ENCODE measurements around the gene PPIG. TPM values are rescaled to one million over a fixed set of nuclear protein-coding genes. Genes with fewer than 3 reads are reported as not detected.
"Not testable (repeated sequence)": the region's sequence is repeated elsewhere in the genome, so short reads cannot be mapped to it uniquely, and the experiment has no call there.

The PPIG gene
- total and polyA plus RNA-seq, 5 donors from 2014 or later: 50.6 to 81.6 (median 53.0) TPM

GRCh38 chr2:169598982-169599381 is 14.8 kb downstream of the PPIG start:
- no peaks in the 10 kb centered on the region for H3K27me3 Mint-ChIP-seq
- Histone ChIP-seq H3K4me3 (ENCODE audit: low read depth, low read length) (no peak overlapping the region), H3K27me3 (ENCODE audit: control insufficient read depth, insufficient read depth, low read length) (no peaks in the 10 kb centered on the region), H3K9me3 (ENCODE audit: control insufficient read depth in 2 of 2, low read length in 2 of 2) (no peaks in the 10 kb centered on the region), H3K27ac (ENCODE audit: insufficient read depth, low read length, poor library complexity, severe bottlenecking) (no peak overlapping the region), H3K4me1 (ENCODE audit: control insufficient read depth, insufficient read depth, low read length, poor library complexity, severe bottlenecking) (peaks cover 9% of the 10 kb centered on the region), H3K36me3 (ENCODE audit: control insufficient read depth, insufficient read depth, low read length) (peaks cover 4% of the 10 kb centered on the region)
- H3K4me1 Mint-ChIP-seq: peaks cover 21 to 55% (median 30%) of the 10 kb centered on the region in 4 donors
- no peak overlapping the region for H3K27ac Mint-ChIP-seq
- ATAC-seq (ENCODE audit: low read depth in 2 of 2): no peak
- no peak for DNase-seq
- no peak overlapping the region for H3K4me3 Mint-ChIP-seq
- H3K36me3 Mint-ChIP-seq: peaks cover 3% of the 10 kb centered on the region
- no peaks in the 10 kb centered on the region for H3K9me3 Mint-ChIP-seq

- DNase-seq: no peak
- Mint-ChIP-seq H3K36me3 (peaks cover 7% of the 10 kb centered on the region), H3K4me1 (peaks cover 21 to 54% (median 30%) of the 10 kb centered on the region in 4 donors), H3K4me3 (no peak overlapping the region), H3K27me3 (no peaks in the 10 kb centered on the region), H3K27ac (peak overlapping the region in 1 of 3 donors; percentile 8), H3K9me3 (no peaks in the 10 kb centered on the region)
- H3K27me3 ChIP-seq (ENCODE audit: control insufficient read depth, insufficient read depth, low read length): no peaks in the 10 kb centered on the region
- H3K4me3 ChIP-seq (ENCODE audit: low read depth, low read length): peak overlapping the region; percentile 42
- no peak overlapping the region for H3K27ac ChIP-seq (ENCODE audit: insufficient read depth, low read length, poor library complexity, severe bottlenecking)
- ATAC-seq (ENCODE audit: low read depth in 2 of 2): no peak
- H3K36me3 ChIP-seq (ENCODE audit: control insufficient read depth, insufficient read depth, low read length): peaks cover 8% of the 10 kb centered on the region
- no peaks in the 10 kb centered on the region for H3K9me3 ChIP-seq (ENCODE audit: control insufficient read depth in 2 of 2, low read length in 2 of 2)
- peaks cover 8% of the 10 kb centered on the region for H3K4me1 ChIP-seq (ENCODE audit: control insufficient read depth, insufficient read depth, low read length, poor library complexity, severe bottlenecking)
Observed at GRCh38 chr2:169599568-169599967, 15.4 kb downstream of the PPIG start.

GRCh38 chr2:169609264-169609663 is 25.1 kb downstream of the PPIG start:
- Histone ChIP-seq H3K36me3 (ENCODE audit: control insufficient read depth, insufficient read depth, low read length) (peaks cover 87% of the 10 kb centered on the region), H3K27ac (ENCODE audit: insufficient read depth, low read length, poor library complexity, severe bottlenecking) (no peak overlapping the region), H3K4me3 (ENCODE audit: low read depth, low read length) (no peak overlapping the region), H3K27me3 (ENCODE audit: control insufficient read depth, insufficient read depth, low read length) (no peaks in the 10 kb centered on the region), H3K9me3 (ENCODE audit: control insufficient read depth in 2 of 2, low read length in 2 of 2) (no peaks in the 10 kb centered on the region), H3K4me1 (ENCODE audit: control insufficient read depth, insufficient read depth, low read length, poor library complexity, severe bottlenecking) (no peaks in the 10 kb centered on the region)
- H3K27ac Mint-ChIP-seq: no peak overlapping the region
- H3K4me1 Mint-ChIP-seq: peaks cover 0 to 7% (median under 1%) of the 10 kb centered on the region in 4 donors
- peaks cover 0 to 3% (median 0%) of the 10 kb centered on the region in 7 donors for H3K9me3 Mint-ChIP-seq
- no peak for ATAC-seq (ENCODE audit: low read depth in 2 of 2)
- peaks cover 50% of the 10 kb centered on the region for H3K36me3 Mint-ChIP-seq
- no peak for DNase-seq
- H3K27me3 Mint-ChIP-seq: no peaks in the 10 kb centered on the region
- no peak overlapping the region for H3K4me3 Mint-ChIP-seq

GRCh38 chr2:169613876-169614275 is 29.7 kb downstream of the PPIG start:
- Histone ChIP-seq H3K27me3 (ENCODE audit: control insufficient read depth, insufficient read depth, low read length) (no peaks in the 10 kb centered on the region), H3K4me3 (ENCODE audit: low read depth, low read length) (no peak overlapping the region), H3K36me3 (ENCODE audit: control insufficient read depth, insufficient read depth, low read length) (peaks cover 81% of the 10 kb centered on the region), H3K27ac (ENCODE audit: insufficient read depth, low read length, poor library complexity, severe bottlenecking) (no peak overlapping the region), H3K4me1 (ENCODE audit: control insufficient read depth, insufficient read depth, low read length, poor library complexity, severe bottlenecking) (no peaks in the 10 kb centered on the region), H3K9me3 (ENCODE audit: control insufficient read depth in 2 of 2, low read length in 2 of 2) (no peaks in the 10 kb centered on the region)
- ATAC-seq (ENCODE audit: low read depth in 2 of 2) (no peak), DNase-seq (no peak)
- Mint-ChIP-seq H3K27me3 (no peaks in the 10 kb centered on the region), H3K9me3 (peaks cover 0 to 7% (median 2%) of the 10 kb centered on the region in 7 donors), H3K27ac (no peak overlapping the region), H3K4me3 (no peak overlapping the region), H3K36me3 (peaks cover 79% of the 10 kb centered on the region), H3K4me1 (peaks cover 13 to 30% (median 18%) of the 10 kb centered on the region in 4 donors)

- not testable (repeated sequence) for H3K27me3 ChIP-seq (ENCODE audit: control insufficient read depth, insufficient read depth, low read length); H3K27ac ChIP-seq (ENCODE audit: insufficient read depth, low read length, poor library complexity, severe bottlenecking); H3K9me3 ChIP-seq (ENCODE audit: control insufficient read depth in 2 of 2, low read length in 2 of 2); DNase-seq; H3K4me1 ChIP-seq (ENCODE audit: control insufficient read depth, insufficient read depth, low read length, poor library complexity, severe bottlenecking); H3K27me3 Mint-ChIP-seq; H3K4me3 ChIP-seq (ENCODE audit: low read depth, low read length); H3K9me3 Mint-ChIP-seq; ATAC-seq (ENCODE audit: low read depth in 2 of 2); H3K27ac Mint-ChIP-seq; H3K4me3 Mint-ChIP-seq
- H3K36me3 ChIP-seq (ENCODE audit: control insufficient read depth, insufficient read depth, low read length): peaks cover 73% of the 10 kb centered on the region
- H3K4me1 Mint-ChIP-seq: peaks cover 16 to 46% (median 26%) of the 10 kb centered on the region in 4 donors
- H3K36me3 Mint-ChIP-seq: peaks cover 79% of the 10 kb centered on the region
Observed at GRCh38 chr2:169615982-169616381, 31.8 kb downstream of the PPIG start.

GRCh38 chr2:169619946-169620345 is 35.8 kb downstream of the PPIG start:
- no peaks in the 10 kb centered on the region for H3K27me3 Mint-ChIP-seq
- H3K36me3 Mint-ChIP-seq: peaks cover 77% of the 10 kb centered on the region
- H3K4me3 Mint-ChIP-seq: no peak overlapping the region
- ATAC-seq (ENCODE audit: low read depth in 2 of 2) (no peak), DNase-seq (no peak)
- H3K4me1 Mint-ChIP-seq: peaks cover 18 to 46% (median 29%) of the 10 kb centered on the region in 4 donors
- no peaks in the 10 kb centered on the region for H3K27me3 ChIP-seq (ENCODE audit: control insufficient read depth, insufficient read depth, low read length)
- H3K27ac ChIP-seq (ENCODE audit: insufficient read depth, low read length, poor library complexity, severe bottlenecking): no peak overlapping the region
- H3K36me3 ChIP-seq (ENCODE audit: control insufficient read depth, insufficient read depth, low read length): peaks cover 70% of the 10 kb centered on the region
- H3K9me3 ChIP-seq (ENCODE audit: control insufficient read depth in 2 of 2, low read length in 2 of 2): no peaks in the 10 kb centered on the region
- no peak overlapping the region for H3K4me3 ChIP-seq (ENCODE audit: low read depth, low read length)
- peaks cover 0 to 7% (median 2%) of the 10 kb centered on the region in 7 donors for H3K9me3 Mint-ChIP-seq
- H3K4me1 ChIP-seq (ENCODE audit: control insufficient read depth, insufficient read depth, low read length, poor library complexity, severe bottlenecking): no peaks in the 10 kb centered on the region
- peak overlapping the region in 1 of 3 donors; percentile 89 for H3K27ac Mint-ChIP-seq

GRCh38 chr2:169620509-169620908 is 36.4 kb downstream of the PPIG start:
- Histone ChIP-seq H3K4me1 (ENCODE audit: control insufficient read depth, insufficient read depth, low read length, poor library complexity, severe bottlenecking) (no peaks in the 10 kb centered on the region), H3K36me3 (ENCODE audit: control insufficient read depth, insufficient read depth, low read length) (peaks cover 71% of the 10 kb centered on the region), H3K27me3 (ENCODE audit: control insufficient read depth, insufficient read depth, low read length) (no peaks in the 10 kb centered on the region), H3K9me3 (ENCODE audit: control insufficient read depth in 2 of 2, low read length in 2 of 2) (no peaks in the 10 kb centered on the region), H3K27ac (ENCODE audit: insufficient read depth, low read length, poor library complexity, severe bottlenecking) (no peak overlapping the region), H3K4me3 (ENCODE audit: low read depth, low read length) (no peak overlapping the region)
- Mint-ChIP-seq H3K27ac (no peak overlapping the region), H3K4me1 (peaks cover 18 to 46% (median 29%) of the 10 kb centered on the region in 4 donors), H3K9me3 (peaks cover 0 to 7% (median 2%) of the 10 kb centered on the region in 7 donors), H3K27me3 (no peaks in the 10 kb centered on the region), H3K36me3 (peaks cover 77% of the 10 kb centered on the region), H3K4me3 (no peak overlapping the region)
- no peak for ATAC-seq (ENCODE audit: low read depth in 2 of 2)
- no peak for DNase-seq

GRCh38 chr2:169623235-169623634 is 39.1 kb downstream of the PPIG start:
- no peak for ATAC-seq (ENCODE audit: low read depth in 2 of 2)
- Mint-ChIP-seq H3K9me3 (no peaks in the 10 kb centered on the region), H3K27me3 (no peaks in the 10 kb centered on the region), H3K4me1 (peaks cover 9 to 26% (median 24%) of the 10 kb centered on the region in 4 donors), H3K36me3 (peaks cover 55% of the 10 kb centered on the region), H3K27ac (no peak overlapping the region), H3K4me3 (no peak overlapping the region)
- DNase-seq: no peak
- Histone ChIP-seq H3K9me3 (ENCODE audit: control insufficient read depth in 2 of 2, low read length in 2 of 2) (no peaks in the 10 kb centered on the region), H3K4me1 (ENCODE audit: control insufficient read depth, insufficient read depth, low read length, poor library complexity, severe bottlenecking) (no peaks in the 10 kb centered on the region), H3K27me3 (ENCODE audit: control insufficient read depth, insufficient read depth, low read length) (no peaks in the 10 kb centered on the region), H3K4me3 (ENCODE audit: low read depth, low read length) (no peak overlapping the region), H3K27ac (ENCODE audit: insufficient read depth, low read length, poor library complexity, severe bottlenecking) (no peak overlapping the region), H3K36me3 (ENCODE audit: control insufficient read depth, insufficient read depth, low read length) (peaks cover 63% of the 10 kb centered on the region)
